Esophagus mucosa (tissue), 1 donor: ENCODE measurements around the gene DUXA. TPM values are rescaled to one million over a fixed set of nuclear protein-coding genes. Genes with fewer than 3 reads are reported as not detected.
"Not testable (repeated sequence)": the region's sequence is repeated elsewhere in the genome, so short reads cannot be mapped to it uniquely, and the experiment has no call there.

ENCODE experiments used
- ATAC-seq: fragments of 200-7000 bp; cut with Tn5 transposase; one replicate; pipeline ENCODE4 v1.9.1; 2020
- total RNA-seq: library from RNA; stranded (reverse); gene quantifications from one replicate; pipeline ENCODE4 v1.2.4, GENCODE V29; 2023
- donor health status: DM: yes; HTN: yes; CAD: no.

Gene DUXA
- total RNA-seq, result not detected

GRCh38 chr19:57167385-57167784, at the start of gene DUXA:
Gene DUXA (minus strand): TSS chr19:57167485. CDS start chr19:57167443, 42 bp downstream.
- ATAC-seq, result no peak

DNA sequence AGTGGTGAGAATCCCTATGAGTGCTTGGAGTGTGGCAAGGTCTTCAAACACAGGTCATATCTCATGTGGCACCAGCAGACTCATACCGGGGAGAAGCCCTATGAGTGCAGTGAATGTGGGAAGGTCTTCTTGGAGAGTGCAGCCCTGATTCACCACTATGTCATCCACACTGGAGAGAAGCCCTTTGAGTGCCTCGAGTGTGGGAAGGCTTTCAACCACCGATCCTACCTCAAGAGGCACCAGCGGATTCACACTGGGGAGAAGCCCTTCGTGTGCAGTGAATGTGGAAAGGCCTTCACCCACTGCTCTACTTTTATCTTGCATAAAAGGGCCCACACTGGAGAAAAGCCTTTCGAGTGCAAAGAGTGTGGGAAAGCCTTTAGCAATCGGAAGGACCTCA, 44.8 kb upstream of the DUXA start:
- ATAC-seq, result no peak

GRCh38 chr19:57210381-57210780, 43.1 kb upstream of the DUXA start:
- no peak for ATAC-seq

- ATAC-seq, result no peak
These were observed 34.9 kb upstream of the DUXA start for GRCh38 chr19:57202160-57202559.

GRCh38 chr19:57197874-57198273, 30.6 kb upstream of the DUXA start:
- not testable (repeated sequence) for ATAC-seq

- no peak for ATAC-seq
These were observed 25.7 kb upstream of the DUXA start for GRCh38 chr19:57192993-57193392.

DNA sequence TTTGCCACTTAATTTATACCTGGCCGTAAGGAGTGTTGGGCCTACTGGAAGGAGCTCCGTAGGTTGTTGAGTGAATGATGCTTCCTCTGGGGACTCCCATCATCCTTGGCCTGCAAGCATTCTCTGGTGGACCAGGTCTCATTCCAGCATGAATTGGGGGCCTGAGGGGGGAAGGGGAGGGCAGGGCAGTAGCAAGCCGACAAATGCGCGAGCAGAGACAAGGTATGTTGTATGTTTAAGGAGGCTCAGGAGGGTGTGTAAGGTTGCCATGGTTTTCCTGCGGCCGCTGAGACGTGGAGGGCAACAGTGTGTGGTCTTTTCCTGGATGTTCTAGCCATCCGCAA, 24.8 kb upstream of the DUXA start:
- ATAC-seq, result peak; percentile 34

- peak; percentile 98 for ATAC-seq
These were observed 24.1 kb upstream of the DUXA start, which contains the start of gene ZNF264 for GRCh38 chr19:57191141-57192076. Gene ZNF264 (plus strand): TSS chr19:57191500. CDS start chr19:57191914, 414 bp downstream.

DNA sequence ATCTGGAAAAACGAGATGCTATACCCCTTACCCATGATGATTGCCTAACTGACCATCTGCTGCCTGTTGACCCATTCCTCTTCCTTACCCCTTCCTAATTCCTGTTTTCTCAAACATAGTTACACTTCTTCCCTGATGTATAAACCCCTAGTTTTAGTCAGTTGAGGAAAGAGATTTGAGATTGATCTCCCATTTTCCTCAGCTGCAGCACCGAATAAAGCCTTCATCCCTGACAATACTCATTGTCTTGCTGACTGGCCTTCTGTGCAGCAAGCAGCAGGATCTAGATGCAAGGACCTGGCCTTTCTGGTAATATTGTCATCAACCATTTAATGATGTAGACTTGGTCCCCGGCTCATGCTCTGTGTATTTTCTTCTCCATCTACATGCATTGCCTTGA, 23.0 kb upstream of the DUXA start:
- ATAC-seq, result no peak

GRCh38 chr19:57171551-57172081, 4.3 kb upstream of the DUXA start:
- no peak for ATAC-seq

DNA sequence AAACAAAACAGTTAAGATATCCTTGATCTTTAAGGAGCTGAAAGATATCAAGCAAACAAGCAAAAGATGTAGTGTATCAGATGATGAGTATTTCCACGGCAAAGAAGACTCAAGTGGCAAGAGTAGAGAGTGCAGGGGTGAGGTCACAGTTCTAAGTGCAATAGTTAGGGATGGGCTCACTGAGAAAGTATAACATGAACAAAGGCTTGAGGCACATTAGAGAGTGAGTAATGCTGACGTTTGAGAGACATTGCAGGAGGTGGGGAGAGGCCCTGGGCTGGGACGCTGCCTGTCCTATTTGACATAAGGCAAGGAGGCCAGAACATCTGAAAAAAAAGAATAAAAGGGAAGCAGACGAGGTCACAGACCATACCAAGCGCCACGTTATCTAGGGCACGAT, 1.4 kb downstream of the DUXA start:
- no peak for ATAC-seq

GRCh38 chr19:57161985-57162539, 5.2 kb downstream of the DUXA start:
- ATAC-seq, result no peak

GRCh38 chr19:57152921-57153320, 14.4 kb downstream of the DUXA start:
- no peak for ATAC-seq

GRCh38 chr19:57141699-57142098, 25.6 kb downstream of the DUXA start:
- ATAC-seq, result no peak

DNA sequence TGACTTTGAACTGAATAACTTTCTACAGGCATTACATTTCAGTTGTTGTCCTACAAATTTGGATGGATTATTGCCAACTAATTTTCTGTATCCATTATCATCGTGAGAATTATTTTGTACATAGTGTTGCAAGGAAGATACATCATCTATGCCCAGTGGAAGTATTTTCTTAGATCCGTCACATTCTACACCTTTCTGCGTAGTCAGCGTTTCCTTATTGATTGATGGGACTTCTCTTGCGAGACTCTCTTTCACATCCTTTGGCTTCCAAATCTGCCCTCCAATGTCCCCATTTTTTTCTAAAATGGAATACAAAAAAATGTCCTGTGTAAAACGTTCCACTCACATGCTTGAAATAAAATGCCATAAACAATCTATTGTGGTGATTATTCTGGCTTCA, 31.5 kb downstream of the DUXA start:
- no peak for ATAC-seq

- not testable (repeated sequence) for ATAC-seq
These were observed 39.9 kb downstream of the DUXA start for GRCh38 chr19:57127403-57127802.

DNA sequence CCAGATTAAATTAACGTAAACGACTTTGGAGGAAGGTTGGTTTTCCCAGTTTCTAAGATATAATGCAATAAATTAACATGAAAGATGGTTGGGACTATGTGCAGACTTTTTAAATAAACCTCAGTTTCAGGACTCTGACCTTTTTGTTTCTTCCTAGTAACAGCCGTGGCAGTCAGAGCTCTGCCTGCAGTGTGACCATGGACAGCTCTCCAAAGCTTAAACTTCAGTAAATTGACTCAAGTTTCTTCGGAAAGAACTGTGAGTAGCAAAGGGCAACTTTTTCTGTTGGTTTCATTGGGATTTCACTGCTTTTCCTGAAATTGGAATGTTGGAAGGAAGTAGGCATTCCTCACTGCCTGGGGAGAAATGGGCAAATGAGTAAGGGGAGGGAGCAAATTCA, 43.4 kb downstream of the DUXA start:
- no peak for ATAC-seq

DNA sequence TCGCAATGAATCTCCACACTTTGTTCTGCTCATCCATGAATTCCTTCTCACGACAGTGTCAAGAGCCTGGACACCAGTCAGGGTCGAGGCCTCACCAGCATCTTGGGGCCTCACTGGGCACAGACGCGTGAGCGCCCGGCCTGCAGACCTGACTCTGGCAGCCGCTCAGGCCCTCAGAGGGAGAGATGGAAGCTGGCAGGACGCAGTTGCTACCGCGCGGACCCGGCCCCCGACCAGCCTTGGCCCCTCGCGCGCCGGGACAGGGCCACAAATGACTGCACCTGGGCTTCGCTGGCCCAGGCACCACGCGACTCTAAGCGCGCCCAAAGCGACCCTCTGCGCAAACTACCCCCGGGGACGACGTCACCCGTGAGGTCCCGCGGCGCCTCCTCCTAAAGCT, 48.4 kb downstream of the DUXA start:
- no peak for ATAC-seq

DNA sequence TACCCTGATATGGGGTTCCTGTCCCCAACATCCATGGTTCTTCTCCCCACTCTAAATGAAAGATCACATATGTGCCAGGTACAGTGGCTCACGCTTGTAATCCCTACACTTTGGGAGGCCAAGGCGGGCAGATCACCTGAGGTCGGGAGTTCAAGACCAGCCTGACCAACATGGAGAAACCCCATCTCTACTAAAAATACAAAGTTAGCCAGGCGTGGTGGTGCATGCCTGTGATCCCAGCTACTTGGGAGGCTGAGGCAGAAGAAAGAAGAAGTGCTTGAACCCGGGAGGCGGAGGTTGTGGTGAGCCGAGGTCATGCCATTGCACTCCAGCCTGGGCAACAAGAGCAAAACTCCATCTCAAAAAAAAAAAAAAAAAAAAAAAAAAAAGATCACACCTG, 53.8 kb downstream of the DUXA start:
- ATAC-seq, result not testable (repeated sequence)

DNA sequence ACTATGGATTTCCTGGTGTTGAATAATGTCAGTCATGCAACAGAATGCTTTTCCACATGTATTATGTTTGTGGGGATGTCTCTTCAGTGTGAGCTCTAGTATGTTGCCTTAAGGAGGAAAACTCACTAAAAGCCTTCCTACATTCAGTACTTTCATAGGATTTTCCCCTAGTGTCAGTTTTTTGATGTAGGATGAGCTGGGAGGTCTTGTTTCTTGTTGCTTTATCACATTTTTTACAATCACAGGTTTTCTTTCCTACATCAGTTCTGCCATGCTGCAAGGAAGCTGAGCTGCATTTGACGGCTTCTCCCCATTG, 56.0 kb downstream of the DUXA start:
- ATAC-seq, result no peak

DNA sequence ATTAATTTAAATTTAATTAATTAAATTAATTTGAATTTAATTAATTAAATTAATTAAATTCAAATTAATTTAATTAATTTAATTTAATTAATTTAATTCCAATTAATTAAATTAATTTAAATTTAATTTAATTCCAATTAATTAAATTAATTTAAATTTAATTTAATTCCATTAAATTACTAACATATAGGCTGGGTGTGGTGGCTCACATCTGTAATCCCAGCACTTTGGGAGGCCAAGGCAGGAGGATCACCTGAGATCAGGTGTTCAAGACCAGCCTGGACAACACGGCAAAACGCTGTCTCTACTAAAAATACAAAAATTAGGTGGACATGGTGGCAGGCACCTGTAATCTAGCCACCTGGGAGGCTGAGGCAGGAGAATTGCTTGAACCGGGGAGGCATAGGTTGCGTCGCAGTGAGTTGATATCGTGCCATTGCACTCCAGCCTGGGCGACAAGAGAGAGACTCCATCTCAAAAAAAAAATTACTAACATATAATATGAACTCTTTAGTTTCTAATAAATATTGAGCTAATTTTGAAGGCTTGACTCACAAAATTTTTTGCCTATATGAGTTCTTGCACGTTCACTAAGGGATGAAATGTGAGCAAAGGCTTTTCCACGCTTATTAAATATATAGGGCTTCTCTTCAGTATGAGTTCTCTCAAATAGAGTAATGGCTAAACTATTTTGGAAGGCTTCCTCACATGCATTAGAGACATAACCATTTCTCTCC, 56.5 kb downstream of the DUXA start:
- no peak for ATAC-seq

DNA sequence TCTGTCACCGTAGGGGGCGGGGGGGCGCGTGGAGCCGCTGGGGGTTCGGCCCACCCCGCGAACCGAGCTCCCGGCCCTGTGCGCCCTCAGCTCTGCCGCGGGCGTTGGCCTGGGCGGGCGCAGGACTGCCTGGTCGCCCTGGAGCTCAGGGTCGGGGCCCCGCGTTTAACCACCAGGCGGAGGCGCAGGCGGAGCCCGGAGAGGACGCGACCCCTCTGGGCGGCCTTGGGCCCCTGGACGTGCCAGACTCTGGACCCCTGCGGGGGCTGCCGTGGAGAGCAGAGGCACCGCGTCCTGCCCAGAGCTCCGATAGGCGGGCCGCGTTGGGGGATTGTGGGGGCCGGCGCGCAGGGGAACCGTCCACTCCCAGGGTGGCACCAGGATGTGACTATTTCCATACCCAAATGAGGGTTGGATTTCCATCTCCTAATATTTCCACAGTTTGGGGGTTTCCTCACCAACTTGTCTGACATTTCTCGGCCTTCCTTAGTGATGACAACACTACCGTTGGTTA, 60.5 kb downstream of the DUXA start:
- ATAC-seq, result no peak
